22Rv1 (cell line): Measurements from ENCODE around the gene ACSF3.

Source experiments
- ZFX ChIP-seq: fragments of 450-650 bp; IDR thresholded peaks from 2 replicates; pipeline ENCODE4 v1.6.1; 2017; ENCODE audit warnings: antibody characterized with exemption, borderline replicate concordance
- TF ChIP-seq, protein P1 (sequence below): fragments of 450-650 bp; IDR thresholded peaks from 2 replicates; pipeline ENCODE4 v1.5.1; 2017; ENCODE audit warnings: mild to moderate bottlenecking

DNA sequence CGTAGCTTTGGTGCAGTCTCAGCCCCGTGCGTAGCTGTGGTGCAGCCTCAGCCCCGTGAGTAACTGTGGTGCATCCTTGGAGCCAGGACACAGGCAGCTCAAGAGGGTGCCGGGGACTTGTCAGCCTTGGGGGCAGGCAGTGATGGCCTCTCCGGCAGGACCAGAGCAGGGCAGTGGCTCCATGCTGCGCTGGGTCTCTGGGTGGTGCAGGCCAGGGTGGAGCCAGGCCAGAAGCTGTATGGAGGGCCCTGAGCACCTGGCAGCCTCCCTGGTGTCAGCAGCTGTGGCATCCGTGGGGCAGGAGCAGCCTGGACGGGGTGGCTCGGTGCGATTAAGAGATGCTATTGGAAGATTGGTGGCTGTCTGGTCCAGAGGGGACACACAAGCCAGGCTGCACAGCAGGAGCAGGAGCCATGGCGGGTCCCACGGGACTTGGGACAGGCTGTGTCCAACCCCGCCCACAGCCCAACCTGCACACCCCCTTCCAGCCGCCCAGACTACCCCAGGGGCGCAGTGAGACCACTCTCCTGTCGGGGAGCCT, 49.6 kb downstream of the ACSF3 start:
- TF ChIP-seq, protein P1, sequence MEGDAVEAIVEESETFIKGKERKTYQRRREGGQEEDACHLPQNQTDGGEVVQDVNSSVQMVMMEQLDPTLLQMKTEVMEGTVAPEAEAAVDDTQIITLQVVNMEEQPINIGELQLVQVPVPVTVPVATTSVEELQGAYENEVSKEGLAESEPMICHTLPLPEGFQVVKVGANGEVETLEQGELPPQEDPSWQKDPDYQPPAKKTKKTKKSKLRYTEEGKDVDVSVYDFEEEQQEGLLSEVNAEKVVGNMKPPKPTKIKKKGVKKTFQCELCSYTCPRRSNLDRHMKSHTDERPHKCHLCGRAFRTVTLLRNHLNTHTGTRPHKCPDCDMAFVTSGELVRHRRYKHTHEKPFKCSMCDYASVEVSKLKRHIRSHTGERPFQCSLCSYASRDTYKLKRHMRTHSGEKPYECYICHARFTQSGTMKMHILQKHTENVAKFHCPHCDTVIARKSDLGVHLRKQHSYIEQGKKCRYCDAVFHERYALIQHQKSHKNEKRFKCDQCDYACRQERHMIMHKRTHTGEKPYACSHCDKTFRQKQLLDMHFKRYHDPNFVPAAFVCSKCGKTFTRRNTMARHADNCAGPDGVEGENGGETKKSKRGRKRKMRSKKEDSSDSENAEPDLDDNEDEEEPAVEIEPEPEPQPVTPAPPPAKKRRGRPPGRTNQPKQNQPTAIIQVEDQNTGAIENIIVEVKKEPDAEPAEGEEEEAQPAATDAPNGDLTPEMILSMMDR, result no peak
- TF ChIP-seq ZFX, result no peak
